Suprapubic skin (tissue), 4 donors: ENCODE measurements around the gene FLNB. TPM values are rescaled to one million over a fixed set of nuclear protein-coding genes. Genes with fewer than 3 reads are reported as not detected.
A peak's percentile ranks its signal among the peaks of the same experiment; 100 is the strongest.

Source experiments
- DNase-seq, 2 donors: peaks; one replicate each; pipeline ENCODE4 v3.0.0-alpha.2; 2019; ENCODE audit warnings: low spot score in 2 of 2
- H3K27ac ChIP-seq: fragments of 200-600 bp; sonication (generic); one replicate; pipeline ENCODE4 v1.5.1; 2019
- H3K27me3 ChIP-seq: fragments of 200-600 bp; sonication (generic); one replicate; pipeline ENCODE4 v1.5.1; 2019
- H3K36me3 ChIP-seq: fragments of 200-600 bp; sonication (generic); one replicate; pipeline ENCODE4 v1.5.1; 2019
- H3K4me1 ChIP-seq: fragments of 200-600 bp; sonication (generic); one replicate; pipeline ENCODE4 v1.5.1; 2019
- H3K4me3 ChIP-seq: fragments of 200-600 bp; sonication (generic); one replicate; pipeline ENCODE4 v1.5.1; 2019; ENCODE audit warnings: mild to moderate bottlenecking
- H3K9me3 ChIP-seq: fragments of 200-600 bp; sonication (generic); one replicate; pipeline ENCODE4 v1.5.1; 2019
- EP300 ChIP-seq: sonication (generic); formaldehyde crosslinking; IDR thresholded peaks from one replicate; pipeline ENCODE4 v1.6.1; 2017; ENCODE audit warnings: antibody characterized with exemption
- POLR2A ChIP-seq, 2 donors: fragments of 450-650 bp; IDR thresholded peaks; one replicate each; pipeline ENCODE4 v1.6.1; 2017; ENCODE audit warnings: antibody characterized with exemption in 2 of 2, mild to moderate bottlenecking in 2 of 2, moderate library complexity in 2 of 2
- POLR2AphosphoS5 ChIP-seq, 3 donors: sonication (generic); formaldehyde crosslinking; IDR thresholded peaks; one replicate each; pipeline ENCODE4 v1.6.1; 2017; ENCODE audit warnings: antibody characterized with exemption in 3 of 3
- WGBS: methylation state at CpG from one replicate; pipeline ENCODE4 v1.1.5; 2018; 5-methylcytosine and 5-hydroxymethylcytosine counted together
- total RNA-seq, 4 donors: library from RNA; depleted of rRNA; stranded (reverse); fragments of >200 nt; gene quantifications; one replicate each; pipeline ENCODE4 v1.1.0, GENCODE V29; 2016
- TF ChIP-seq, protein P1 (sequence below), 2 donors: fragments of 200-600 bp in 1 of 2; fragments of 450-650 bp in 1 of 2; sonication (generic) in 1 of 2; IDR thresholded peaks; one replicate each; pipeline ENCODE4 v1.5.1; 2016 to 2019; ENCODE audit warnings: antibody characterized with exemption in 2 of 2, mild to moderate bottlenecking in 1 of 2, moderate library complexity in 1 of 2

FLNB gene
- total RNA-seq, 4 donors from 2014 or later, result 143 to 186 (median 150) TPM

DNA sequence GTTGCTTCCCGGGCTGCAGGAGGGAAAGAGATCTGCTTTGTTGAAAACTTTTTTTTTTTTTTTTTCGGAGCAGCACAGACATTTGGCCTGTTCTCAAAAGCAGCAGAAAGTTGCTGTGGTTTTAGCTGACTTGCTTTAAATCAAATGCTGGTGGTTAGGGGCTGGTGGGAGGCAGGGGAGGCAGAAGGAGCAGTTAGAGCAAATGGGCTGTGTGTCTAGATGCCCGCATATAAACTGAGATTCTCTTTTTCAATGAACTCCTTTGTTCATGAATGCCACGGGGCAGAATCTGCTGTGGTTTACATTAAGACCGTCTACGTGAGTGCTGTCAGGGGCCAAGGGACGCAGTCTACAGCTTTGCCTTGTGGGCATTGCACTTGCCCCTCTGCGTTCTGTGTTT lies 95.9 kb downstream of the FLNB start:
- TF ChIP-seq, protein P1, sequence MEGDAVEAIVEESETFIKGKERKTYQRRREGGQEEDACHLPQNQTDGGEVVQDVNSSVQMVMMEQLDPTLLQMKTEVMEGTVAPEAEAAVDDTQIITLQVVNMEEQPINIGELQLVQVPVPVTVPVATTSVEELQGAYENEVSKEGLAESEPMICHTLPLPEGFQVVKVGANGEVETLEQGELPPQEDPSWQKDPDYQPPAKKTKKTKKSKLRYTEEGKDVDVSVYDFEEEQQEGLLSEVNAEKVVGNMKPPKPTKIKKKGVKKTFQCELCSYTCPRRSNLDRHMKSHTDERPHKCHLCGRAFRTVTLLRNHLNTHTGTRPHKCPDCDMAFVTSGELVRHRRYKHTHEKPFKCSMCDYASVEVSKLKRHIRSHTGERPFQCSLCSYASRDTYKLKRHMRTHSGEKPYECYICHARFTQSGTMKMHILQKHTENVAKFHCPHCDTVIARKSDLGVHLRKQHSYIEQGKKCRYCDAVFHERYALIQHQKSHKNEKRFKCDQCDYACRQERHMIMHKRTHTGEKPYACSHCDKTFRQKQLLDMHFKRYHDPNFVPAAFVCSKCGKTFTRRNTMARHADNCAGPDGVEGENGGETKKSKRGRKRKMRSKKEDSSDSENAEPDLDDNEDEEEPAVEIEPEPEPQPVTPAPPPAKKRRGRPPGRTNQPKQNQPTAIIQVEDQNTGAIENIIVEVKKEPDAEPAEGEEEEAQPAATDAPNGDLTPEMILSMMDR (IDR thresholded peaks at IDR 0.05), result no peak
- TF ChIP-seq POLR2A (IDR thresholded peaks at IDR 0.05) (no peak), POLR2AphosphoS5 (IDR thresholded peaks at IDR 0.05) (no peak), EP300 (no peak)
- peaks cover 42% of the 10 kb centered on the region for H3K4me1 ChIP-seq
- no peak overlapping the region for H3K4me3 ChIP-seq
- H3K27me3 ChIP-seq, result no peaks in the 10 kb centered on the region
- H3K9me3 ChIP-seq, result no peaks in the 10 kb centered on the region
- peak overlapping the region; percentile 87 for H3K27ac ChIP-seq
- WGBS, result 68% methylated on average over 8 of the region's 8 CpGs
- H3K36me3 ChIP-seq, result peaks cover 60% of the 10 kb centered on the region
- no peak for DNase-seq

DNA sequence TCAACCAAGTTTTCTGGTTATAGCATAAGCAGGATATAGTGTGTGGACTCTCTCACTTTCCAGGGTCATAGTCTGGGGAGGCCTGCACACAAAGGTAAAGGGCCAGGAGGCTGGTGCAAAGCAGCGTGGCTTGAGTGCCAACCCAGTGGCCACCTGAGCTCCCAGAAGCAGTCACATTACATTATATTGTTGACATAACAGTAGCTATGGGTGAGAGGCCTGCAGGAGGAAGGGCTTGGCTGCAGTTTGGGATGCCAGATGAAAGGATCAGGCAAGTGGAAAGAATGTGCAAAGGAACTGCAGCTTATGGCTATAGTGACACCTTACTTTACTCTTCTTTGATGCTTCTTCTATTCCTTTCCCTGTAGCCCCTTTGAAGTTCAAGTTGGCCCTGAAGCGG lies 96.5 kb downstream of the FLNB start:
- peaks cover 61% of the 10 kb centered on the region for H3K36me3 ChIP-seq
- no peak for TF ChIP-seq EP300
- TF ChIP-seq POLR2A (IDR thresholded peaks at IDR 0.05), result no peak
- TF ChIP-seq, protein P1 (IDR thresholded peaks at IDR 0.05), result no peak
- no peak for TF ChIP-seq POLR2AphosphoS5 (IDR thresholded peaks at IDR 0.05)
- no peaks in the 10 kb centered on the region for H3K9me3 ChIP-seq
- no peaks in the 10 kb centered on the region for H3K27me3 ChIP-seq
- WGBS, result 89% methylated on average over 2 of the region's 2 CpGs
- H3K27ac ChIP-seq, result peak overlapping the region; percentile 87
- peaks cover 42% of the 10 kb centered on the region for H3K4me1 ChIP-seq
- H3K4me3 ChIP-seq, result no peak overlapping the region
- no peak for DNase-seq

DNA sequence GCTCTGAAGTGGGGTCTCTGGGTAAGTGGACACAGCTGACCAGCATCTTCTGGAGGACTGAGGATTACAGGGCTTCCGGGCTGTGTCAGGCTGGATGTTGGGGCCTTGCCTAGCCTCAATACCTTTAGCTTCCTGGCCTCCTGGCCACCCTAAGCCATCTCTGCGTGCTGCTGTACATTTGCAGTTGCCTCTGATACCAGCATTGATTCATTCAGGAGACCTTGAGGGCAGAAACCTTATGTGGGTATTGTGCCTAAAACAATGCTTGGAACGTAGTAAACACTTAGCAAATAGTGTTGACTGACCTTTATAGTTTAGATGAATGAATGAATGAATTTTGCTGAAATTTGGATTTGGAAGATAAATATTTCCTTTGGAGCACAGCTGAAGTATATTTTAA lies 97.0 kb downstream of the FLNB start:
- TF ChIP-seq POLR2A (IDR thresholded peaks at IDR 0.05), result no peak
- no peak for TF ChIP-seq POLR2AphosphoS5 (IDR thresholded peaks at IDR 0.05)
- TF ChIP-seq, protein P1 (IDR thresholded peaks at IDR 0.05), result no peak
- TF ChIP-seq EP300, result no peak
- no peak for DNase-seq
- H3K27ac ChIP-seq, result peak overlapping the region; percentile 87
- H3K27me3 ChIP-seq, result no peaks in the 10 kb centered on the region
- peaks cover 64% of the 10 kb centered on the region for H3K36me3 ChIP-seq
- H3K4me1 ChIP-seq, result peaks cover 45% of the 10 kb centered on the region
- 98% methylated on average over 3 of the region's 3 CpGs for WGBS
- no peaks in the 10 kb centered on the region for H3K9me3 ChIP-seq
- no peak overlapping the region for H3K4me3 ChIP-seq

DNA sequence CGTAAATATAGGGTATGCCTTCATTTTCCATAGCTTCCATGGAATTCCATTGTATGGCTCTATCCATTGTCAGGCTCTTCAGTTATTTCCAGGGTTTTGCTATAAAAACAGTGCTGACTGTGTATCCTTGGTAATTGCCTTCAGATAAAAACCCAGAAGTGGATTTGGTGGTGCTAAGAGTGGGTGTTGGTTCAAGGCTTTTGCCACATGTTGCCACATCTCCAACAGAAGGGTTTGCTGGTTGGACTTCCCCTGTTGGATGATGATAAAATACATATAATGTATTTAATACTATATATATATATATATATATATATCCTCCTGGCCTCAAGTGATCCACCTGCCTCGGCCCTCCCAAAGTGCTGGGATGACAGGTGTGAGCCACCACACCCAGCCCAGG lies 97.8 kb downstream of the FLNB start:
- H3K4me1 ChIP-seq, result peaks cover 53% of the 10 kb centered on the region
- no peaks in the 10 kb centered on the region for H3K9me3 ChIP-seq
- 96% methylated on average over 2 of the region's 2 CpGs for WGBS
- no peak for DNase-seq
- no peak overlapping the region for H3K4me3 ChIP-seq
- no peak overlapping the region for H3K27ac ChIP-seq
- TF ChIP-seq, protein P1 (IDR thresholded peaks at IDR 0.05), result no peak
- TF ChIP-seq POLR2AphosphoS5 (IDR thresholded peaks at IDR 0.05) (no peak), POLR2A (IDR thresholded peaks at IDR 0.05) (no peak), EP300 (no peak)
- H3K36me3 ChIP-seq, result peaks cover 63% of the 10 kb centered on the region
- H3K27me3 ChIP-seq, result no peaks in the 10 kb centered on the region

DNA sequence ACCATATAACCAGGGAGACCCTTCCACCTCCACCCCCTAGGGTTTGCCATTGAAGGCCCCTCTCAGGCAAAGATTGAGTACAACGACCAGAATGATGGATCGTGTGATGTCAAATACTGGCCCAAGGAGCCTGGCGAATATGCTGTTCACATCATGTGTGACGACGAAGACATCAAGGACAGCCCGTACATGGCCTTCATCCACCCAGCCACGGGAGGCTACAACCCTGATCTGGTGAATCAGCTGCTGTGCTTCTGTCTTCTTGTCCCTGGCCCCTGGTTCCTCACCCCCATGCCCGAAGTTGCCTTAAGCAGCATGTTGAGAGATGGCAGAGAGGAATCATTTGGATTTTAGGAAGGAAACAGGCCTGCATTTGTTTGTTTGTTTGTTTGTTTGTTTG lies 98.4 kb downstream of the FLNB start:
- H3K4me1 ChIP-seq, result peaks cover 53% of the 10 kb centered on the region
- H3K4me3 ChIP-seq, result no peak overlapping the region
- no peak for DNase-seq
- H3K36me3 ChIP-seq, result peaks cover 62% of the 10 kb centered on the region
- WGBS, result 96% methylated on average over 6 of the region's 8 CpGs
- H3K27me3 ChIP-seq, result no peaks in the 10 kb centered on the region
- no peaks in the 10 kb centered on the region for H3K9me3 ChIP-seq
- no peak overlapping the region for H3K27ac ChIP-seq
- TF ChIP-seq, protein P1 (IDR thresholded peaks at IDR 0.05), result no peak
